PC-9 (cell line): Measurements from ENCODE around the gene ANKRD40CL. TPM values are rescaled to one million over a fixed set of nuclear protein-coding genes. Genes with fewer than 3 reads are reported as not detected.

Source experiments
- BruUV-seq: library from RNA; stranded (reverse); fragments of 400-500 nt; replicated peaks from 2 replicates; lab custom pipeline; 2021; lab: Mats Ljungman, UMichigan
- CTCF ChIA-PET: fragments of 300-600 bp; sonication (Branson Sonifier 250); formaldehyde crosslinking; loops from one replicate; lab custom pipeline; 2022; ENCODE audit warnings: antibody characterized with exemption; lab: Charles Lee
- POLR2A ChIA-PET: fragments of 300-600 bp; sonication (Branson Sonifier 250); formaldehyde crosslinking; loops from one replicate; lab custom pipeline; 2022; ENCODE audit warnings: antibody characterized with exemption; ENCODE audit not compliant: unreplicated experiment; lab: Charles Lee
- DNase-seq, 2 experiments: peaks; one replicate each; pipeline versions ENCODE4 v3.0.0 to v3.0.0-alpha.2; 2015 to 2022; ENCODE audit warnings: mixed read lengths in 1 of 2
- H2AFZ ChIP-seq: fragments of 200-600 bp; sonication (generic); 2 replicates; pipeline ENCODE4 v1.8.1; 2017; ENCODE audit warnings: antibody characterized with exemption
- H3F3A ChIP-seq: fragments of 200-600 bp; sonication (generic); 2 replicates; pipeline ENCODE4 v1.8.1; 2017; ENCODE audit warnings: antibody characterized with exemption, mild to moderate bottlenecking, low read depth; ENCODE audit not compliant: insufficient read depth
- H3K27ac ChIP-seq: fragments of 200-600 bp; sonication (generic); 2 replicates; pipeline ENCODE4 v1.6.1; 2016; ENCODE audit warnings: mixed run types
- H3K27me3 ChIP-seq: fragments of 200-600 bp; sonication (generic); 2 replicates; pipeline ENCODE4 v1.6.1; 2016; ENCODE audit warnings: low read depth, mixed run types; ENCODE audit not compliant: insufficient read depth
- H3K36me3 ChIP-seq: fragments of 200-600 bp; sonication (generic); 2 replicates; pipeline ENCODE4 v1.6.1; 2016; ENCODE audit warnings: low read depth, mixed run types
- H3K4me1 ChIP-seq: fragments of 200-600 bp; sonication (generic); replicated peaks from 2 replicates; pipeline ENCODE4 v1.6.1; 2016; ENCODE audit warnings: mixed run types; ENCODE audit not compliant: insufficient read depth
- H3K4me2 ChIP-seq: fragments of 200-600 bp; sonication (generic); 2 replicates; pipeline ENCODE4 v1.6.1; 2017; ENCODE audit warnings: mixed run types
- H3K4me3 ChIP-seq: fragments of 200-600 bp; sonication (generic); 2 replicates; pipeline ENCODE4 v1.6.1; 2016; ENCODE audit warnings: mixed run types
- H3K79me2 ChIP-seq: fragments of 200-600 bp; sonication (generic); 2 replicates; pipeline ENCODE4 v1.6.1; 2017; ENCODE audit warnings: low read depth, mixed run types
- H3K9me2 ChIP-seq: fragments of 200-600 bp; sonication (generic); 2 replicates; pipeline ENCODE4 v1.8.1; 2017; ENCODE audit warnings: mild to moderate bottlenecking; ENCODE audit not compliant: insufficient read depth
- H3K9me3 ChIP-seq: fragments of 200-600 bp; sonication (generic); 2 replicates; pipeline ENCODE4 v1.8.1; 2016; ENCODE audit warnings: low read depth; ENCODE audit not compliant: insufficient read depth
- H4K20me1 ChIP-seq: fragments of 200-600 bp; sonication (generic); 2 replicates; pipeline ENCODE4 v1.8.1; 2017; ENCODE audit not compliant: insufficient read depth
- EZH2 ChIP-seq: fragments of 200-600 bp; sonication (generic); IDR thresholded peaks from 2 replicates; pipeline ENCODE4 v1.8.0; 2017; ENCODE audit warnings: antibody characterized with exemption, low read depth
- intact Hi-C: fragments of 100-400 bp; cut with micrococcal nuclease; formaldehyde crosslinking; loops from one replicate; pipeline ENCODE4 v1.10.0; 2022; ENCODE audit not compliant: unreplicated experiment
- total RNA-seq: library from RNA; stranded (reverse); gene quantifications from 2 replicates; pipeline ENCODE4 v1.2.3, GENCODE V29; 2021
- TF ChIP-seq, protein P1 (sequence below): fragments of 200-600 bp; sonication (generic); conservative IDR thresholded peaks from 2 replicates; pipeline ENCODE4 v1.6.1; 2017; ENCODE audit warnings: mixed run types, antibody characterized with exemption, mild to moderate bottlenecking, moderate library complexity

ANKRD40CL gene
- total RNA-seq, 1 experiment from 2014 or later = not detected

- no peak for DNase-seq
- H3K27ac ChIP-seq = no peak overlapping the region
- no TSS peak for BruUV-seq
- no peaks in the 10 kb centered on the region; the same call in 1 of the 2 replicates for H3F3A ChIP-seq
- TF ChIP-seq, protein P1, sequence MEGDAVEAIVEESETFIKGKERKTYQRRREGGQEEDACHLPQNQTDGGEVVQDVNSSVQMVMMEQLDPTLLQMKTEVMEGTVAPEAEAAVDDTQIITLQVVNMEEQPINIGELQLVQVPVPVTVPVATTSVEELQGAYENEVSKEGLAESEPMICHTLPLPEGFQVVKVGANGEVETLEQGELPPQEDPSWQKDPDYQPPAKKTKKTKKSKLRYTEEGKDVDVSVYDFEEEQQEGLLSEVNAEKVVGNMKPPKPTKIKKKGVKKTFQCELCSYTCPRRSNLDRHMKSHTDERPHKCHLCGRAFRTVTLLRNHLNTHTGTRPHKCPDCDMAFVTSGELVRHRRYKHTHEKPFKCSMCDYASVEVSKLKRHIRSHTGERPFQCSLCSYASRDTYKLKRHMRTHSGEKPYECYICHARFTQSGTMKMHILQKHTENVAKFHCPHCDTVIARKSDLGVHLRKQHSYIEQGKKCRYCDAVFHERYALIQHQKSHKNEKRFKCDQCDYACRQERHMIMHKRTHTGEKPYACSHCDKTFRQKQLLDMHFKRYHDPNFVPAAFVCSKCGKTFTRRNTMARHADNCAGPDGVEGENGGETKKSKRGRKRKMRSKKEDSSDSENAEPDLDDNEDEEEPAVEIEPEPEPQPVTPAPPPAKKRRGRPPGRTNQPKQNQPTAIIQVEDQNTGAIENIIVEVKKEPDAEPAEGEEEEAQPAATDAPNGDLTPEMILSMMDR = no peak
- TF ChIP-seq EZH2 = no peak
- no peak overlapping the region for H3K4me3 ChIP-seq
- no peak overlapping the region for H2AFZ ChIP-seq
- H3K79me2 ChIP-seq = no peaks in the 10 kb centered on the region
- ChIA-PET POLR2A (no interaction called here), CTCF (no interaction called here)
- no peaks in the 10 kb centered on the region for H3K27me3 ChIP-seq
- no peak overlapping the region for H3K4me2 ChIP-seq
- intact Hi-C loops = no loop called here
- H3K9me2 ChIP-seq = no peaks in the 10 kb centered on the region
- no peaks in the 10 kb centered on the region for H4K20me1 ChIP-seq
- no peaks in the 10 kb centered on the region for H3K36me3 ChIP-seq
- H3K4me1 ChIP-seq = no peaks in the 10 kb centered on the region
- no peaks in the 10 kb centered on the region for H3K9me3 ChIP-seq
Observed at GRCh38 chr17:50802609-50803571, 35.6 kb upstream of the ANKRD40CL start.

- Histone ChIP-seq H3F3A (no peaks in the 10 kb centered on the region; the same call in 1 of the 2 replicates), H3K9me3 (no peaks in the 10 kb centered on the region), H3K27me3 (no peaks in the 10 kb centered on the region), H3K4me3 (no peak overlapping the region), H2AFZ (no peak overlapping the region), H3K27ac (no peak overlapping the region), H4K20me1 (no peaks in the 10 kb centered on the region), H3K79me2 (no peaks in the 10 kb centered on the region), H3K4me2 (no peak overlapping the region), H3K4me1 (no peaks in the 10 kb centered on the region), H3K36me3 (no peaks in the 10 kb centered on the region), H3K9me2 (no peaks in the 10 kb centered on the region)
- TF ChIP-seq, protein P1 = no peak
- no peak for TF ChIP-seq EZH2
- DNase-seq = no peak
- intact Hi-C loops = no loop called here
- BruUV-seq = no TSS peak
- ChIA-PET POLR2A (no interaction called here), CTCF (no interaction called here)
Observed at GRCh38 chr17:50800196-50800700, 32.9 kb upstream of the ANKRD40CL start.

DNA sequence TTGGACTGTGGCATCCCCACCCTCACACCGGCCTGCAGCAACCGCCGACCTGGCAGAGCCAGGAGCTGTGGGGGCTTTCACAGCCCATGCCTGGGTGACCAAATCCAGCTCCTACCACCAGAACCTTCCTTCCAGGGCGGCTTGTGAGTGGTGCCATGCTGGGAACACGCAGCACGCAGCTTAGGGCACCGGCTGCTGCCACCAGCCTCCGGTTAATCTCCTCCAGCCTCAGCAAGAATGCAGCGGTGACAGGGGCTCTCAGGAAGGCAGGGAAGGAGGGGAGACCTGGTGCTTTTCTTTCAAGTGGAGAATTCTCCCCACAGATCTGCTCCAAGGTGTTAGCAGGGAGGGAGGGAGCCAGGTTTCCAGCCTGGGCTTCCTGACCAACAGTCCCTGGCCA, 32.3 kb upstream of the ANKRD40CL start:
- Histone ChIP-seq H3K4me3 (no peak overlapping the region), H3K27ac (no peak overlapping the region), H3K4me2 (no peak overlapping the region), H3K9me2 (no peaks in the 10 kb centered on the region), H3K9me3 (no peaks in the 10 kb centered on the region), H2AFZ (no peak overlapping the region), H3K36me3 (no peaks in the 10 kb centered on the region), H3K79me2 (no peaks in the 10 kb centered on the region), H3F3A (no peaks in the 10 kb centered on the region), H4K20me1 (no peaks in the 10 kb centered on the region), H3K27me3 (no peaks in the 10 kb centered on the region), H3K4me1 (no peaks in the 10 kb centered on the region)
- intact Hi-C loops = no loop called here
- TF ChIP-seq EZH2 = no peak
- TF ChIP-seq, protein P1 = no peak
- no peak for DNase-seq
- ChIA-PET POLR2A (no interaction called here), CTCF (no interaction called here)
- no TSS peak for BruUV-seq
